Upper lobe of left lung (tissue), 4 donors: ENCODE measurements around the gene TTC9B.

Experiments used
- EP300 ChIP-seq, 4 donors: sonication (generic); formaldehyde crosslinking; IDR thresholded peaks; one replicate each; pipeline ENCODE4 v1.5.1; 2017; ENCODE audit warnings: antibody characterized with exemption in 4 of 4, control low read depth in 2 of 4
- POLR2AphosphoS5 ChIP-seq, 2 donors: sonication (generic); formaldehyde crosslinking; IDR thresholded peaks; one replicate each; pipeline ENCODE4 v1.5.1; 2017; ENCODE audit warnings: antibody characterized with exemption in 2 of 2
- TF ChIP-seq, protein P1 (sequence below), 6 experiments: fragments of 450-650 bp in 4 of 6; fragments of 200-600 bp in 2 of 6; sonication (generic) in 2 of 6; IDR thresholded peaks; one replicate each; pipeline ENCODE4 v1.5.1; 2016 to 2019; ENCODE audit warnings: antibody characterized with exemption in 6 of 6

DNA sequence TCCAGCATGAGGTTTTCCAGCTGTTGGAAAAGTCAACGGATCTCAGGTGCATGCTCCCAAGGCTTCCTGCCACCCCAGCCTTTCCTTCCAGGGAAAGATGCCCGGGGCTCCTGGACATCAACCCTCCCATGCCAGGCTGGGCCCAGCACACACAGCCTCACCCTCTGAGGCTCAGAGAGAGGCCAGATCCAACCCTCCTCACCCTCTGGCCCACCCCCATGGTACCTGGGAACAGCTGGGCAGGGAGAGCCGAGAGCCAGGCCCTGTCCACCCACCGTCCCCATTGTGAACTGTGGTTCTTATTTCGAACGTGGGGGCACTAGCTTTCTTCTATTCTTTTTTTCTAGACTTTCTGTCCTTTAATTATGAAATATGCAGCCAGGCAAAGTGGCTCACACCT lies 18.2 kb upstream of the TTC9B start:
- TF ChIP-seq POLR2AphosphoS5 (IDR thresholded peaks at IDR 0.05) (no peak), EP300 (IDR thresholded peaks at IDR 0.05) (no peak)
- TF ChIP-seq, protein P1, sequence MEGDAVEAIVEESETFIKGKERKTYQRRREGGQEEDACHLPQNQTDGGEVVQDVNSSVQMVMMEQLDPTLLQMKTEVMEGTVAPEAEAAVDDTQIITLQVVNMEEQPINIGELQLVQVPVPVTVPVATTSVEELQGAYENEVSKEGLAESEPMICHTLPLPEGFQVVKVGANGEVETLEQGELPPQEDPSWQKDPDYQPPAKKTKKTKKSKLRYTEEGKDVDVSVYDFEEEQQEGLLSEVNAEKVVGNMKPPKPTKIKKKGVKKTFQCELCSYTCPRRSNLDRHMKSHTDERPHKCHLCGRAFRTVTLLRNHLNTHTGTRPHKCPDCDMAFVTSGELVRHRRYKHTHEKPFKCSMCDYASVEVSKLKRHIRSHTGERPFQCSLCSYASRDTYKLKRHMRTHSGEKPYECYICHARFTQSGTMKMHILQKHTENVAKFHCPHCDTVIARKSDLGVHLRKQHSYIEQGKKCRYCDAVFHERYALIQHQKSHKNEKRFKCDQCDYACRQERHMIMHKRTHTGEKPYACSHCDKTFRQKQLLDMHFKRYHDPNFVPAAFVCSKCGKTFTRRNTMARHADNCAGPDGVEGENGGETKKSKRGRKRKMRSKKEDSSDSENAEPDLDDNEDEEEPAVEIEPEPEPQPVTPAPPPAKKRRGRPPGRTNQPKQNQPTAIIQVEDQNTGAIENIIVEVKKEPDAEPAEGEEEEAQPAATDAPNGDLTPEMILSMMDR (IDR thresholded peaks at IDR 0.05) = no peak
